Measurements from ENCODE around the gene CBARP. TPM values are rescaled to one million over a fixed set of nuclear protein-coding genes. Genes with fewer than 3 reads are reported as not detected.
A peak's percentile ranks its signal among the peaks of the same experiment; 100 is the strongest.

The CBARP gene
- total and polyA plus RNA-seq, 2 of the 13 experiments (the other 11 are each of a cell fraction or from before 2014, with no cell fraction given): 1.2 to 1.4 TPM

DNA sequence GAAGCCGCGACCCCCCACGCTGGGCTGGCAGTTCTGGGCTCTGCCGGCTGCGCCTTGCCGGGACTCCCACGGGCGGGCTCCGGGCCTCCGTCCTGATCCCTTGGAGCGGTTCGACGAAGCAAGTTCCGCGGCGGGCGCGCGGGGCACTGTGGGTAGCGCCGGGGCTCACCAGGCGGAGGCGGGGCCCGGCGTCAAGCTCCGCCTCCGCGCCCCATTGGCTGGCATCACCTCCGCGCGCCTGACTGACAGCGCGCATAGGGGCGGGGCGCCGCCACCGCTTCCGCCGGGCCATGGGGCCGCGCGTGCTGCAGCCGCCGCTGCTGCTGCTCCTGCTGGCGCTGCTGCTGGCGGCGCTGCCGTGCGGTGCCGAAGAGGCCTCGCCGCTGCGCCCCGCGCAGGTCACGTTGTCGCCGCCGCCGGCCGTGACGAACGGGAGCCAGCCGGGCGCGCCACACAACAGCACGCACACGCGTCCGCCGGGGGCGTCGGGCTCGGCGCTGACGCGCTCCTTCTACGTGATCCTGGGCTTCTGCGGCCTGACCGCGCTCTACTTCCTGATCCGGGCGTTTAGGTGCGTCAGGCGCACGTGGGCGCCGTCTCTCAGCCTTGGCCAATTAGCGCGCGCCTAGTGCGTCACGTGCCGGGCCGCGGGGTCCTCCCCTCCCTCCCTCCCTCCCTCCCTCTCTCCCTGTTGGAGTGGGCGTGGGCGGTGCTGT lies 37.6 kb upstream of the CBARP start, which contains the start of gene FAM174C (continued):
- TF ChIP-seq, protein P1, sequence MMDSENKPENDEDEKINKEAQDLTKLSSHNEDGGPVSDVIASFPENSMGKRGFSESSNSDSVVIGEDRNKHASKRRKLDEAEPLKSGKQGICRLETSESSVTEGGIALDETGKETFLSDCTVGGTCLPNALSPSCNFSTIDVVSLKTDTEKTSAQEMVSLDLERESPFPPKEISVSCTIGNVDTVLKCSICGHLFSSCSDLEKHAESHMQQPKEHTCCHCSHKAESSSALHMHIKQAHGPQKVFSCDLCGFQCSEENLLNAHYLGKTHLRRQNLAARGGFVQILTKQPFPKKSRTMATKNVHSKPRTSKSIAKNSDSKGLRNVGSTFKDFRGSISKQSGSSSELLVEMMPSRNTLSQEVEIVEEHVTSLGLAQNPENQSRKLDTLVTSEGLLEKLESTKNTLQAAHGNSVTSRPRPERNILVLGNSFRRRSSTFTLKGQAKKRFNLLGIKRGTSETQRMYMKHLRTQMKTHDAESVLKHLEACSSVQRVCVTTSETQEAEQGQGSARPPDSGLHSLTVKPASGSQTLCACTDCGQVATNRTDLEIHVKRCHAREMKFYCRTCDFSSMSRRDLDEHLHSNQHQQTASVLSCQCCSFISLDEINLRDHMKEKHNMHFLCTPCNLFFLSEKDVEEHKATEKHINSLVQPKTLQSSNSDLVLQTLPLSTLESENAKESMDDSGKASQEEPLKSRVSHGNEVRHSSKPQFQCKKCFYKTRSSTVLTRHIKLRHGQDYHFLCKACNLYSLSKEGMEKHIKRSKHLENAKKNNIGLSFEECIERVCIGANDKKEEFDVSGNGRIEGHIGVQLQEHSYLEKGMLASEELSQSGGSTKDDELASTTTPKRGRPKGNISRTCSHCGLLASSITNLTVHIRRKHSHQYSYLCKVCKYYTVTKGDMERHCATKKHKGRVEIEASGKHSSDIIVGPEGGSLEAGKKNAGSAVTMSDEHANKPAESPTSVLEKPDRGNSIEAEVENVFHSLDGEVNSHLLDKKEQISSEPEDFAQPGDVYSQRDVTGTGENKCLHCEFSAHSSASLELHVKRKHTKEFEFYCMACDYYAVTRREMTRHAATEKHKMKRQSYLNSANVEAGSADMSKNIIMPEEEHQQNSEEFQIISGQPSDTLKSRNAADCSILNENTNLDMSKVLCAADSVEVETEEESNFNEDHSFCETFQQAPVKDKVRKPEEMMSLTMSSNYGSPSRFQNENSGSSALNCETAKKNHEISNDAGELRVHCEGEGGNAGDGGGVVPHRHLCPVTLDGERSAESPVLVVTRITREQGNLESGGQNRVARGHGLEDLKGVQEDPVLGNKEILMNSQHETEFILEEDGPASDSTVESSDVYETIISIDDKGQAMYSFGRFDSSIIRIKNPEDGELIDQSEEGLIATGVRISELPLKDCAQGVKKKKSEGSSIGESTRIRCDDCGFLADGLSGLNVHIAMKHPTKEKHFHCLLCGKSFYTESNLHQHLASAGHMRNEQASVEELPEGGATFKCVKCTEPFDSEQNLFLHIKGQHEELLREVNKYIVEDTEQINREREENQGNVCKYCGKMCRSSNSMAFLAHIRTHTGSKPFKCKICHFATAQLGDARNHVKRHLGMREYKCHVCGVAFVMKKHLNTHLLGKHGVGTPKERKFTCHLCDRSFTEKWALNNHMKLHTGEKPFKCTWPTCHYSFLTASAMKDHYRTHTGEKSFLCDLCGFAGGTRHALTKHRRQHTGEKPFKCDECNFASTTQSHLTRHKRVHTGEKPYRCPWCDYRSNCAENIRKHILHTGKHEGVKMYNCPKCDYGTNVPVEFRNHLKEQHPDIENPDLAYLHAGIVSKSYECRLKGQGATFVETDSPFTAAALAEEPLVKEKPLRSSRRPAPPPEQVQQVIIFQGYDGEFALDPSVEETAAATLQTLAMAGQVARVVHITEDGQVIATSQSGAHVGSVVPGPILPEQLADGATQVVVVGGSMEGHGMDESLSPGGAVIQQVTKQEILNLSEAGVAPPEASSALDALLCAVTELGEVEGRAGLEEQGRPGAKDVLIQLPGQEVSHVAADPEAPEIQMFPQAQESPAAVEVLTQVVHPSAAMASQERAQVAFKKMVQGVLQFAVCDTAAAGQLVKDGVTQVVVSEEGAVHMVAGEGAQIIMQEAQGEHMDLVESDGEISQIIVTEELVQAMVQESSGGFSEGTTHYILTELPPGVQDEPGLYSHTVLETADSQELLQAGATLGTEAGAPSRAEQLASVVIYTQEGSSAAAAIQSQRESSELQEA (CRISPR knock-in tag; IDR thresholded peaks at IDR 0.05; ENCODE audit: not compliant biosample characterization): no peak
- no peak for TF ChIP-seq SOX13 (IDR thresholded peaks at IDR 0.05)
- 0 out of 4 replicates have a peak, but pooled peaks of 1 of the 2 experiments have one; percentile 70 for TF ChIP-seq SOX13 (CRISPR knock-in tag; conservative IDR thresholded peaks at IDR 0.05 in 1 of 2, IDR thresholded peaks at IDR 0.05 in 1 of 2)
- TF ChIP-seq RARA (CRISPR knock-in tag; IDR thresholded peaks at IDR 0.05): 0 out of 2 replicates have a peak, but pooled peaks have one; percentile 3
- TF ChIP-seq, protein P2, sequence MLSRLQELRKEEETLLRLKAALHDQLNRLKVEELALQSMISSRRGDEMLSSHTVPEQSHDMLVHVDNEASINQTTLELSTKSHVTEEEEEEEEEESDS (CRISPR knock-in tag; IDR thresholded peaks at IDR 0.05; ENCODE audit: borderline replicate concordance): 0 out of 2 replicates have a peak, but pooled peaks have one; percentile 26
- TF ChIP-seq, protein P3, sequence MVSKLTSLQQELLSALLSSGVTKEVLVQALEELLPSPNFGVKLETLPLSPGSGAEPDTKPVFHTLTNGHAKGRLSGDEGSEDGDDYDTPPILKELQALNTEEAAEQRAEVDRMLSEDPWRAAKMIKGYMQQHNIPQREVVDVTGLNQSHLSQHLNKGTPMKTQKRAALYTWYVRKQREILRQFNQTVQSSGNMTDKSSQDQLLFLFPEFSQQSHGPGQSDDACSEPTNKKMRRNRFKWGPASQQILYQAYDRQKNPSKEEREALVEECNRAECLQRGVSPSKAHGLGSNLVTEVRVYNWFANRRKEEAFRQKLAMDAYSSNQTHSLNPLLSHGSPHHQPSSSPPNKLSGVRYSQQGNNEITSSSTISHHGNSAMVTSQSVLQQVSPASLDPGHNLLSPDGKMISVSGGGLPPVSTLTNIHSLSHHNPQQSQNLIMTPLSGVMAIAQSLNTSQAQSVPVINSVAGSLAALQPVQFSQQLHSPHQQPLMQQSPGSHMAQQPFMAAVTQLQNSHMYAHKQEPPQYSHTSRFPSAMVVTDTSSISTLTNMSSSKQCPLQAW (CRISPR knock-in tag; IDR thresholded peaks at IDR 0.05): no peak; the same call in 1 of the 2 replicates
- peak; percentile 97 for TF ChIP-seq ZNF776 (CRISPR knock-in tag; IDR thresholded peaks at IDR 0.05)
- TF ChIP-seq RXRA (CRISPR knock-in tag; IDR thresholded peaks at IDR 0.05): no peak; the same call in 1 of the 2 replicates
- TF ChIP-seq ZFP41 (CRISPR knock-in tag; IDR thresholded peaks at IDR 0.05; ENCODE audit: borderline replicate concordance): no peak
- peak; percentile 91 for TF ChIP-seq NFYC (CRISPR knock-in tag; IDR thresholded peaks at IDR 0.05)
- TF ChIP-seq SALL2 (CRISPR knock-in tag; IDR thresholded peaks at IDR 0.05): peak; percentile 42; the same call in 1 of the 2 replicates
- TF ChIP-seq ZNF672 (CRISPR knock-in tag; IDR thresholded peaks at IDR 0.05): peak; percentile 96
- peak; percentile 96 for TF ChIP-seq MAZ (IDR thresholded peaks at IDR 0.05; ENCODE audit: borderline replicate concordance, low read depth, low read length)
- peak; percentile 93 for TF ChIP-seq MAZ (CRISPR knock-in tag; IDR thresholded peaks at IDR 0.05; ENCODE audit: low read depth)
- TF ChIP-seq NPAS2 (CRISPR knock-in tag; IDR thresholded peaks at IDR 0.05; ENCODE audit: borderline replicate concordance): no peak
- TF ChIP-seq ZNF883 (CRISPR knock-in tag; IDR thresholded peaks at IDR 0.05; ENCODE audit: not compliant biosample characterization): peak; percentile 58
- peak; percentile 91 for TF ChIP-seq ZIK1 (CRISPR knock-in tag; IDR thresholded peaks at IDR 0.05; ENCODE audit: borderline replicate concordance, low read depth)
- peak; percentile 13 for TF ChIP-seq HCFC1 (IDR thresholded peaks at IDR 0.05; ENCODE audit: low read depth, low read length)
